CD14-positive monocyte (primary cell): ENCODE measurements around the gene ADGRL3. TPM values are rescaled to one million over a fixed set of nuclear protein-coding genes. Genes with fewer than 3 reads are reported as not detected.

Experiments
- DNase-seq, 3 donors: peaks; one replicate each; pipeline ENCODE4 v3.0.0-alpha.2; 2011 to 2022
- H2AFZ ChIP-seq: 2 replicates; pipeline ENCODE4 v1.6.0; 2012; ENCODE audit warnings: mild to moderate bottlenecking, low read depth, low read length, inconsistent platforms; ENCODE audit not compliant: insufficient read depth, poor library complexity, severe bottlenecking
- H3K27ac ChIP-seq, 2 donors: 1 replicate in 1 of 2; 2 replicates in 1 of 2; pipeline ENCODE4 v1.5.1; 2012 to 2013; ENCODE audit warnings: low read length in 2 of 2, control low read depth in 1 of 2, inconsistent platforms in 1 of 2, low read depth in 1 of 2, mild to moderate bottlenecking in 1 of 2
- H3K27me3 ChIP-seq, 2 donors: one replicate each; pipeline versions ENCODE4 v1.6.0 to v1.6.1; 2011 to 2013; ENCODE audit warnings: low read length in 2 of 2; ENCODE audit not compliant: control insufficient read depth in 2 of 2, insufficient read depth in 2 of 2
- H3K36me3 ChIP-seq, 2 donors: replicated peaks in 1 of 2; 1 replicate in 1 of 2; 2 replicates in 1 of 2; pipeline versions ENCODE4 v1.5.1 to v1.6.1; 2012 to 2013; ENCODE audit warnings: low read length in 2 of 2, control low read depth in 1 of 2, inconsistent platforms in 1 of 2, mild to moderate bottlenecking in 1 of 2; ENCODE audit not compliant: insufficient read depth in 2 of 2, control insufficient read depth in 1 of 2
- H3K4me1 ChIP-seq, 2 donors: 1 replicate in 1 of 2; 2 replicates in 1 of 2; pipeline versions ENCODE4 v1.5.1 to v1.6.1; 2012 to 2013; ENCODE audit warnings: low read length in 2 of 2, control low read depth in 1 of 2, inconsistent platforms in 1 of 2, mild to moderate bottlenecking in 1 of 2, moderate library complexity in 1 of 2; ENCODE audit not compliant: insufficient read depth in 2 of 2, control insufficient read depth in 1 of 2
- H3K4me2 ChIP-seq: replicated peaks from 2 replicates; pipeline ENCODE3; 2012; ENCODE audit warnings: low read length, moderate library complexity, mild to moderate bottlenecking; ENCODE audit not compliant: poor library complexity, severe bottlenecking; ENCODE audit errors: extremely low read depth
- H3K4me3 ChIP-seq, 3 experiments: fragments of 200-600 bp in 1 of 3; sonication (generic) in 1 of 3; replicated peaks in 1 of 3; 1 replicate in 2 of 3; 2 replicates in 1 of 3; pipeline ENCODE4 v1.5.1; 2011 to 2013; ENCODE audit warnings: low read length in 3 of 3, mild to moderate bottlenecking in 3 of 3, control low read depth in 2 of 3, low read depth in 2 of 3, inconsistent platforms in 1 of 3, moderate library complexity in 1 of 3
- H3K79me2 ChIP-seq: 2 replicates; pipeline ENCODE4 v1.6.0; 2012; ENCODE audit warnings: mild to moderate bottlenecking, control low read depth, inconsistent platforms, low read length, moderate library complexity; ENCODE audit not compliant: insufficient read depth
- H3K9ac ChIP-seq: 2 replicates; pipeline ENCODE4 v1.6.0; 2017; ENCODE audit warnings: low read length, mild to moderate bottlenecking; ENCODE audit not compliant: insufficient read depth, poor library complexity, severe bottlenecking
- H3K9me3 ChIP-seq, 2 donors: replicated peaks in 1 of 2; 1 replicate in 1 of 2; 2 replicates in 1 of 2; pipeline versions ENCODE4 v1.5.1 to v1.6.1; 2012 to 2013; ENCODE audit warnings: low read length in 2 of 2, control low read depth in 1 of 2; ENCODE audit not compliant: control insufficient read depth in 1 of 2, insufficient read depth in 1 of 2
- H4K20me1 ChIP-seq: 2 replicates; pipeline ENCODE4 v1.6.0; 2012; ENCODE audit warnings: mild to moderate bottlenecking, low read length, control low read depth, moderate library complexity; ENCODE audit not compliant: insufficient read depth
- H3K27ac Mint-ChIP-seq, 7 donors: one replicate each; pipeline ENCODE4 v1.8.0; 2020; ENCODE audit warnings: mild to moderate bottlenecking in 7 of 7, mixed read lengths in 7 of 7, moderate library complexity in 6 of 7, inconsistent platforms in 2 of 7
- H3K27me3 Mint-ChIP-seq, 3 donors: one replicate each; pipeline ENCODE4 v1.8.0; 2021 to 2022; ENCODE audit warnings: low read depth in 3 of 3, mild to moderate bottlenecking in 3 of 3, mixed read lengths in 3 of 3, moderate library complexity in 3 of 3, inconsistent platforms in 1 of 3
- H3K36me3 Mint-ChIP-seq, 2 donors: one replicate each; pipeline ENCODE4 v1.8.0; 2020; ENCODE audit warnings: mixed read lengths in 2 of 2, inconsistent platforms in 1 of 2, mild to moderate bottlenecking in 1 of 2
- H3K4me1 Mint-ChIP-seq: one replicate; pipeline ENCODE4 v1.8.0; 2020; ENCODE audit warnings: mild to moderate bottlenecking, mixed read lengths
- H3K4me3 Mint-ChIP-seq, 2 donors: one replicate each; pipeline ENCODE4 v1.8.0; 2020; ENCODE audit warnings: mild to moderate bottlenecking in 2 of 2, mixed read lengths in 2 of 2, moderate library complexity in 1 of 2
- H3K9me3 Mint-ChIP-seq, 7 donors: one replicate each; pipeline ENCODE4 v1.8.0; 2020 to 2022; ENCODE audit warnings: mixed read lengths in 7 of 7, mild to moderate bottlenecking in 6 of 7, moderate library complexity in 6 of 7, inconsistent platforms in 2 of 7
- CTCF ChIP-seq: fragments of 200-600 bp; IDR thresholded peaks from one replicate; pipeline ENCODE4 v1.8.0; 2022; ENCODE audit warnings: antibody characterized with exemption, mild to moderate bottlenecking
- WGBS: methylation state at CpG from one replicate; pipeline ENCODE4 v1.1.5; 2013; ENCODE audit warnings: missing lambda C conversion rate; ENCODE audit not compliant: insufficient coverage; 5-methylcytosine and 5-hydroxymethylcytosine counted together
- intact Hi-C, 2 donors: fragments of 100-400 bp; cut with micrococcal nuclease; formaldehyde crosslinking; loops; one replicate each; pipeline versions ENCODE4 v1.15.0 to v1.15.1; 2023
- polyA plus RNA-seq, 3 donors: library from polyadenylated mRNA; depleted of rRNA in 1 of 3; unstranded in 2 of 3; stranded (reverse) in 1 of 3; fragments of 300-500 nt in 2 of 3; fragments of >200 nt in 1 of 3; fragmentation: Illumina TruSeq in 2 of 3; gene quantifications; 1 replicate in 2 of 3; 2 replicates in 1 of 3; pipeline ENCODE4 v1.2.3, GENCODE V29; 2012 to 2021

ADGRL3 gene
- polyA plus RNA-seq, 3 donors, result not detected

GRCh38 chr4:61254406-61254805 is 54.3 kb downstream of the ADGRL3 start:
- H3K27me3 ChIP-seq, result no peaks in the 10 kb centered on the region
- H3K27ac ChIP-seq, result no peak overlapping the region
- H3K27me3 Mint-ChIP-seq, result no peaks in the 10 kb centered on the region
- 83% methylated on average over 2 of the region's 3 CpGs for WGBS
- no peak overlapping the region for H3K27ac Mint-ChIP-seq
- no peak overlapping the region for H3K9ac ChIP-seq
- no peaks in the 10 kb centered on the region for H3K4me1 Mint-ChIP-seq
- H3K4me3 ChIP-seq, result no peak overlapping the region
- H4K20me1 ChIP-seq, result no peaks in the 10 kb centered on the region
- no peaks in the 10 kb centered on the region for H3K36me3 Mint-ChIP-seq
- H3K4me2 ChIP-seq, result no peak overlapping the region
- intact Hi-C loops, result no loop called here
- no peak for DNase-seq
- H3K9me3 ChIP-seq, result no peaks in the 10 kb centered on the region
- H2AFZ ChIP-seq, result no peak overlapping the region
- peaks cover 0 to 3% (median 2%) of the 10 kb centered on the region in 7 donors for H3K9me3 Mint-ChIP-seq
- TF ChIP-seq CTCF, result no peak
- H3K4me3 Mint-ChIP-seq, result no peak overlapping the region
- H3K4me1 ChIP-seq, result no peaks in the 10 kb centered on the region
- no peaks in the 10 kb centered on the region for H3K36me3 ChIP-seq
- no peaks in the 10 kb centered on the region for H3K79me2 ChIP-seq

GRCh38 chr4:61273233-61273632 is 73.1 kb downstream of the ADGRL3 start:
- peaks cover 0 to 7% of the 10 kb centered on the region in 2 donors for H3K4me1 ChIP-seq
- peak overlapping the region in 1 of 2 donors; percentile 76 for H3K4me3 Mint-ChIP-seq
- whole genome bisulfite sequencing, result no CpG with 5 or more reads among the region's 6 CpGs
- no peaks in the 10 kb centered on the region for H3K79me2 ChIP-seq
- no peaks in the 10 kb centered on the region for H3K36me3 Mint-ChIP-seq
- peak in 1 of 3 donors; percentile 6 for DNase-seq
- peaks cover 19% of the 10 kb centered on the region for H3K4me1 Mint-ChIP-seq
- no peaks in the 10 kb centered on the region for H3K36me3 ChIP-seq
- intact Hi-C loops, result no loop called here
- TF ChIP-seq CTCF, result no peak
- no peaks in the 10 kb centered on the region for H4K20me1 ChIP-seq
- peak overlapping the region; percentile 37 for H3K4me2 ChIP-seq
- H3K4me3 ChIP-seq, result peak overlapping the region in 1 of 3 experiments; percentile 34
- H3K9me3 ChIP-seq, result no peaks in the 10 kb centered on the region
- H3K27ac Mint-ChIP-seq, result no peak overlapping the region
- H3K27me3 Mint-ChIP-seq, result no peaks in the 10 kb centered on the region
- H2AFZ ChIP-seq, result peak overlapping the region; percentile 32
- H3K27ac ChIP-seq, result no peak overlapping the region
- no peaks in the 10 kb centered on the region for H3K27me3 ChIP-seq
- H3K9ac ChIP-seq, result no peak overlapping the region
- peaks cover 0 to 2% (median 0%) of the 10 kb centered on the region in 7 donors for H3K9me3 Mint-ChIP-seq
